NCI-H146 treated with DMSO at 0.1 percent for 48 hours (cell line): Measurements from ENCODE around the gene UGCG.
"Not testable (repeated sequence)": the region's sequence is repeated elsewhere in the genome, so short reads cannot be mapped to it uniquely, and the experiment has no call there.

Experiments
- DNase-seq: peaks from one replicate; lab custom pipeline; 2025; ENCODE audit not compliant: unreplicated experiment; lab: John Stamatoyannopoulos, UW

Gene UGCG

DNA sequence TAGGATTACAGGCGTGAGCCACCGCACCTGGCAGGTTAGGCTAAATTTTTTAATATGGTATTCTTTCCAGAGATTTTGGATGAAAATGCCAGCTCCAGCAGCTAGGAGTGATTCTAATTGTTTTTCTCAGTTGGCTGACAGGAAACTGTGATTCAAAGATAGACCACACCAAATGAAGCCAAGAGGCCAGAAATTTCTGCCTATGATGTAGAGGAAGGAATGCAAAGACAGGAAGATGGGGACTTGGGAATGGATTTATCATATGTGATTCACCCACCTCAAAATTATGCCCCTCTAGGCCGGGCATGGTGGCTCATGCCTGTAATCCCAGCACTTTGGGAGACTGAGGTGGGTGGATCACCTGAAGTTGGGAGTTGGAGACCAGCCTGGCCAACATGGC, 53.3 kb downstream of the UGCG start:
- DNase-seq: no peak

DNA sequence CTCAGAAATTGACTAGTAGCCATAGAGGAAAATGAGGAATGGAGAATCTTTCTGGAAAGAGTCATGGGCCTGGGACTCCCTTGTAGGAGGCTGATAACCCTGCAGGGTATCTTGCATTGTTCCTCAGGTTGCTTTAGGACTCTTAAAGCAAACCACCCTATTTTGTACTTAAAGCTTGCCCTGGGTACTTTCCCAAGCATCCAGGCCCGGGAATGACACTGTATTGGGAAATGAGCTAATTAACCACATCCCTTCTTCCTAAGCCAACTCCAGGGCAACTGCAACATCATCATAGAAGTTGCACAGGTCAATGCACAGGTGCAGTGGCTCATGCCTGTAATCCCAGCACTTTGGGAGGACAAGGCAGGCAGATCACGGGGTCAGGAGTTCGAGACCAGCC, 55.9 kb downstream of the UGCG start:
- no peak for DNase-seq

GRCh38 chr9:111953444-111953843, 56.8 kb downstream of the UGCG start:
- no peak for DNase-seq

- DNase-seq: peak; percentile 93
These were observed 58.4 kb downstream of the UGCG start for GRCh38 chr9:111955048-111955447.

DNA sequence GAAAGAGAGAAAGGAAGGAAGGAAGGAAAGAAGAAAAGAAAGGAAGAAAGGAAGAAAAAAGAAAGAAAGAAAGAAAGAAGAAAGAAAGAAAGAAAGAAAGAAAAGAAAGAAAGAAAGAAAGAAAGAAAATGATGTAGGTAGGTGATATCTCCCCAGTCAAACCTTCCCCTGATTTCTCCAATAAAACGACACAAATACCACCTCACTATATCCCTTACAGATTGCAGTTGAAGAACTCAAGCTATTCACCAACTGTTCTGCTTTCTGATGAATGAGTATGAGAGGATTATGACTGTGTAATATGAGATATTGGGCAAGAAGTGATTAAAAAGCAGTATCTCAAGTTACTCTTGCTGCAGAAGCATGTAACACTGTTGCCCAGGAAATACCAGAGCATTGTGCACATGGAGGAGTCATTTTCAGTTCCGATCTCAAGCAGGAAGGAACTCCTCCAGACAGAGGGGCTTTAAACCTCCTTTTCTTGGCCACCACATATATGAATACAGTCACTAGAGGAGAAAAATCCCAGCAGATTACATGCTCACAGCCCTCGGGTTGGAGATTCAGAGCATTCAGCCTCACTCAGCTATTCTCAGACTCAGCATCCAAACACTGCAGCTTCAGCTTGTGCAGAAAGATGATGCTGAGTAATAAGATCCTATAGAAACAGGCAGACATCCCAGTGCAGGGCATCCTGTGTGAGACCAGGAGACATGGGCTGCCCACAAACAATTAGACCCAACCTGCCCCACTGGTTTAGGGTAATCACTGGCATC, 61.4 kb downstream of the UGCG start:
- DNase-seq: no peak

- DNase-seq: peak; percentile 29
These were observed 63.1 kb downstream of the UGCG start for GRCh38 chr9:111959468-111960359.

DNA sequence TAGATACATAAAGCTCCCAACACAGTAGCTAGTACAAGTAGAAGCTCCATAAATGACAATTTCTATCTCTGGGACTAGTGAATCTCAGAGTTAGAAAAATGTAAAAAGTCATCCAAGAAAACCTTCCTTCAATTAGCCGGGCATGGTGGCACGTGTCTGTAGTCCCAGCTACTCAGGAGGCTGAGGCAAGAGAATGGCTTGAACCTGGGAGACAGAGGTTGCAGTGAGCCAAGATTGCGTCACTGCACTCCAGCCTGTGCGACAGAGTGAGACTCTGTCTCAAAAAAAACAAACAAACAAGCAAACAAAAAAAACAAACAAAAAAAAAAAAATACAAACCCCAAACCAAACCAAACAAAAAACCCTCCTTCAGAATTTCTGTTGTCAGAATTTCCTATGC, 63.9 kb downstream of the UGCG start:
- DNase-seq: not testable (repeated sequence)

DNA sequence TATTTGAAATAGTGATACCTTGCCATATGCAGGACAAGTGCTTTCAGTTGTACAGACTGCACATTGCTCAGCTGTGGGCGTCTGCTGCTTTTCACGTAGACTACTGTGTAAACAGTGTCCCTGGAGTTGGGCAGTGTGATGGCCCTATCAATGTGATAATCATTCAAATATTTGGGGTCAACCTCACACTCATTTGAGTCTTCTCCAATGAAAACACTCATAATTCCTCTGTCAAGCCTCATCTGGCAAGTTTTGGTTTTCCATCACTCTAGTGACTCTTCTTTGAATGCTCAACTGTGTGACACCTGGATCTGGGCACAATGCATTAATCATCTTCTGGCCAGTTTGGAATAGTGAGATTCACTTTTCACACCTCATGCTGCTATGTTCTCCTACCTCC, 64.4 kb downstream of the UGCG start:
- no peak for DNase-seq

- DNase-seq: peak; percentile 43
These were observed 65.0 kb downstream of the UGCG start for GRCh38 chr9:111961575-111961974.

GRCh38 chr9:111962021-111962420, 65.4 kb downstream of the UGCG start:
- DNase-seq: no peak

DNA sequence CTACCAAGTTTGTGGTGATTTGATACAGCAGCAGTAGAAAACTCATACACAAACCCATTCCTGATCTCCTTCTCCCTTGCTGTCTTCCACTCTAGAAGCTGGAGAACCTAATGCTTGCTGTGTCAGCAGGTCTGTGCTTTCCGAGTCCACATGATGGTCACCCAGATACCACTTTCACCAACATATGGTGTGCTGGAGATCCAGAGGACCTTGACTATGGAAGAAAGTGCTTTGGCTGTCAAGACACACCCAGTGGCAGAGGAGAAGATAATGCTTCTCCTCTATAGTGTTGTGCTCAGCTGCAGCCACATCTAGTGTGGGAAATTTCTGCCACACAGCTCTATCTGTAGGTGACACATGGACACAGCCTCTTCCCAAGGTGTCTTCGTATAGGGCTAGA, 67.4 kb downstream of the UGCG start:
- DNase-seq: no peak

- no peak for DNase-seq
These were observed 69.0 kb downstream of the UGCG start for GRCh38 chr9:111965566-111966019.

DNA sequence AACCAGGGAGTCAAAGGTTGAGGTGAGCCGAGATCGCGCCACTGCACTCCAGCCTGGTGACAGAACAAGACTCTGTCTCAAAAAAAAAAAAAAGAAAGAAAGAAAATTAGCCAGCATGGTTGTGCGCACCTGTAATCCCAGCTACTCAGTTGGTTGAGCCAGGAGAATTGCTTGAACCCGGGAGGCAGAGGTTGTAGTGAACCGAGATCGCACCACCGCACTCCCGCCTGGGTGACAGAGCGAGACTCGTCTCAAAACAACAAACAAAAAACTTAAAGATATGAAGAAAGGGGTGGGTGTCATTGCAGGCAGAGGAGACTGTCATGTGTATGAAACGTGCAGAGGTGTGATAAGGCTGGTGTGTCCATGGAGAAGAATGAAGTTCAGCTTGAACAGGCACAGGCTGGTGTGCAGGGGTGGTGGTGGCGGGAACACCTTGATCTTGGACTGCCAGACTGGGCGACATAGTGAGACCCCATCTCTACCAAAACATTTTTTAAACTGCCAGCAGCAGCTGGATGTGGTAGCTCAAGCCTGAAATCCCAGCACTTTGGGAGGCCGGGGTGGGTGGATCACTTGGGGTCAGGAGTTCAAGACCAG, 69.6 kb downstream of the UGCG start:
- DNase-seq: no peak

DNA sequence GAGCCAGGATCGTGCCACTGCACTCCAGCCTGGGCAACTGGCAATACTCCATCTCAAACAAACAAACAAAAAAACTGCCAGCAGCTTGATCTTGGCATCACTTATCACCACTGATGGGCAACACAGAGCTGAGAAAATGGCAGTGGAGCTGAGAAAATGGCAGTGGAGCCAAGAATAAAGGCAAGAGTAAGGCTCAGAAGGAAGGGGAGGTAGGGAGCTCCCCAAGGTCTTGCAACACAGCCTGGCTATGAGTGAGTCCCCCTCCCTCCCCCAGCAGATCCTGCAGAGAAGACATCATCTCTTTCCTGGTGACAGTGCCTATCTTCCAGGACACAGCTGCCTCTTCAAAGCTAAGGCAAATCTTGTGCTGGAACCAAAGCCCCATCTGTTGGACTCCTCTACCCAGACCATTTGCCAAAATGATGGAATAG, 70.3 kb downstream of the UGCG start:
- no peak for DNase-seq

- no peak for DNase-seq
These were observed 71.0 kb downstream of the UGCG start for GRCh38 chr9:111967621-111968020.

- DNase-seq: no peak
These were observed 72.4 kb downstream of the UGCG start for GRCh38 chr9:111969061-111969460.

DNA sequence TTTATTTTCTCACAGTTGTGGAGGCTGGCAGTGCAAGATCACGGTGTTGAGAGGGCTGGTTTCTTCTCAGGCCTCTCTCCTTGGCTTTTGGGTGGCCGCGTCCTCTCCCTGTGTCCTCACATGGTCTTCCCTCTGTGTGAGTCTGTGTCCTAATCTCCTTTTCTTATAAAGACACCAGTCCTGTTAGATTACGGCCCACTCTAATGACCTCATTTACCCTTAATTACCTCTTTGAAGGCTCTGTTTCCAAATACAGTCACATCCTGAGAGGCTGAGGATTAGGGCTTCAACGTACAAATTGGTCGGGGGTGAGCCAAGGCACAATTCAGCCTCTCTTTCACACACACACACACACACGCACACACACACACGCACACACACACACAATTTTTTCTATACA, 73.0 kb downstream of the UGCG start:
- no peak for DNase-seq

DNA sequence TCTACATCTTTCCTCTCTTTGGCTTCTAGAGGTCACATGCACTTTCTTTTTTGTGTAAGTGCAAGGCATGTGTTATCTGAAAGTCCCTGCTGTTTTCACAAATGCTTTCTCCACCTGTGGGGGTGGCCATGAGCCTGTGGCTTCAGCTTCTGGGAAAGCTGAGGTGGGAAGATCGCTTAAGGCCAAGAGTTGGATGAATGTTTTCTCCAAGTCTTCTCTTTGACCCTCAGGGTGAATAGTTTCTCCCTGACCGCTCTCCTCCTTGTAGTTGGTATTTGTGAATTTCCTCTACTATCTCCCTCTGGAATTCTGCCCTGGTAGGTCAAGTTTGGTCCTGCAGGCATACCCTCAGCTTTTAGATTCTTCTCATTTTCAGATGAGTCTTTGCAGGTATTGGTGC, 74.2 kb downstream of the UGCG start:
- DNase-seq: no peak

DNA sequence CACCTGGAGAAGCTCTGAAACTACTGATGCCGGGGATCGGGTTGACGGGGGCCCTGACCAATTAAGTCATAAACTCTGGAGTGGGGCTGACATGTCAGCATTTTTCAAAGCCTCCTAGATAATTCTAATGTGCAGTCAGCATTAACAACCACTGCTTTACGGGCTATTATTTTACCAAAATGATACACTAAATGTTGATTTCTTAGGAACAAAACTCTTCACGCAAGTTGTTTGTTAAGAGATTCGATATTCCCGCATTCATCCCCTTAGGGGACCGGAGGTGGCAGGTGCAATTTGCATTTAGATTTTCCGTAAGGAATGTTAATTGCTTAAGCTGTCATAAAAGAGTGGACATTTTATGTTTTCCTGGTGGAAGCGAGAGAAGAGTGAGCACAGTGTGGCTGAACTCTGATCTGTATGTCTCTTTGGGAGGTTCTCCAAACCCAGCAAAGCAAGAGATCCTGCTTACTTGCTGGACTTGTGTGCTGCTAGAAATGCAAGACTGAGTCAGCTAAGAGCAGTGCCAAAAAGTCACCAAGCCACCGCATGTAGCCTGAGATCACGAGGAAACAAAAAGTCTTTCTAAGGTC, 77.6 kb downstream of the UGCG start:
- no peak for DNase-seq

- DNase-seq: peak; percentile 18
These were observed 79.1 kb downstream of the UGCG start for GRCh38 chr9:111975709-111976108.

DNA sequence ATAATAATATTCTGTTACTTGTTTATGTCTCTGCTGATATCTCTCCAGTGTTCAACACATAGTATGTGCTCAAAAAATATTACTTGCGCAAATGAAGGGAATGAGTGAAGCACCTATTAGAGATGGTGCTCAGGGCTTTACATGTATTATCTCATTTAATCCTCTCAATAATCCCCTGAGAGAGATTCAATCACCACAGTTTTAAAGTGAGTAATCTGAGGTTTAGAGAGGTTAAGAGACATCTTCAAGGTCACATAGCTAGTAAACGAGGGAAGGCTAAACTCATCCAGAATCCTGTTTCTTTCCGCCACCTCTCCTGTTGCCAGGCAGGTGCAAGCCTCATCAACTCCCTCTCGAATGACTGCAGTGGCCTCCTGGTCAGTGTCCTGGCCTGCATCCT, 82.0 kb downstream of the UGCG start:
- no peak for DNase-seq
